Epithelial cell of esophagus (primary cell): ENCODE data around the gene U2AF2.

ENCODE experiments used
- DNase-seq: peaks from one replicate; pipeline ENCODE4 v3.0.0; 2010; ENCODE audit warnings: low read depth
- H3K4me3 ChIP-seq: 2 replicates; pipeline ENCODE4 v1.5.1; 2011; ENCODE audit warnings: mild to moderate bottlenecking, low read length, control low read depth
- CTCF ChIP-seq: IDR thresholded peaks from 2 replicates; pipeline ENCODE4 v1.5.1; 2011; ENCODE audit warnings: low read depth, mild to moderate bottlenecking, low read length, control low read depth, inconsistent platforms; ENCODE audit not compliant: insufficient read depth; ENCODE audit errors: missing control alignments

Gene U2AF2

GRCh38 chr19:55695511-55696290 is 40.9 kb downstream of the U2AF2 start:
- H3K4me3 ChIP-seq, result no peak overlapping the region
- no peak for TF ChIP-seq CTCF

GRCh38 chr19:55696301-55697068 is 41.6 kb downstream of the U2AF2 start:
- no peak for TF ChIP-seq CTCF
- DNase-seq, result no peak
- no peak overlapping the region for H3K4me3 ChIP-seq

More at GRCh38 chr19:55695511-55696290, 40.9 kb downstream of the U2AF2 start:
- DNase-seq, result no peak

- no peak overlapping the region for H3K4me3 ChIP-seq
- TF ChIP-seq CTCF, result no peak
- no peak for DNase-seq
These were observed 42.2 kb downstream of the U2AF2 start for GRCh38 chr19:55697069-55697440.

- no peak overlapping the region for H3K4me3 ChIP-seq
- no peak for TF ChIP-seq CTCF
- no peak for DNase-seq
These were observed 42.9 kb downstream of the U2AF2 start for GRCh38 chr19:55697698-55698097.

- TF ChIP-seq CTCF, result no peak
- no peak overlapping the region for H3K4me3 ChIP-seq
- DNase-seq, result no peak
These were observed 43.4 kb downstream of the U2AF2 start for GRCh38 chr19:55698256-55698655.

GRCh38 chr19:55699221-55699620 is 44.4 kb downstream of the U2AF2 start:
- TF ChIP-seq CTCF, result no peak
- no peak for DNase-seq
- H3K4me3 ChIP-seq, result no peak overlapping the region
